ENCODE results near the gene SIK2. TPM values are rescaled to one million over a fixed set of nuclear protein-coding genes. Genes with fewer than 3 reads are reported as not detected.

Gene SIK2
- total RNA-seq, 1 experiment from 2014 or later, result 10.3 TPM

GRCh38 chr11:111659201-111660115 is 57.2 kb downstream of the SIK2 start:
- Histone ChIP-seq H3K9me3 (no peaks in the 10 kb centered on the region), H3K27me3 (no peaks in the 10 kb centered on the region), H3K36me3 (no peaks in the 10 kb centered on the region; the same call in none of the 2 replicates), H3K4me3 (no peak overlapping the region)
- no peak for DNase-seq

- H3K36me3 ChIP-seq, result no peaks in the 10 kb centered on the region; the same call in none of the 2 replicates
- no peak overlapping the region for H3K4me3 ChIP-seq
- H3K9me3 ChIP-seq, result no peaks in the 10 kb centered on the region
- DNase-seq, result no peak
- no peaks in the 10 kb centered on the region for H3K27me3 ChIP-seq
These were observed 58.6 kb downstream of the SIK2 start for GRCh38 chr11:111660822-111661221.

- no peaks in the 10 kb centered on the region; the same call in 1 of the 2 replicates for H3K36me3 ChIP-seq
- H3K27me3 ChIP-seq, result no peaks in the 10 kb centered on the region
- H3K9me3 ChIP-seq, result no peaks in the 10 kb centered on the region
- H3K4me3 ChIP-seq, result no peak overlapping the region
- peak; percentile 40 for DNase-seq
These were observed 61.6 kb downstream of the SIK2 start for GRCh38 chr11:111663820-111664219.

- no peaks in the 10 kb centered on the region; the same call in none of the 2 replicates for H3K36me3 ChIP-seq
- DNase-seq, result no peak
- no peaks in the 10 kb centered on the region for H3K27me3 ChIP-seq
- H3K9me3 ChIP-seq, result no peaks in the 10 kb centered on the region
- no peak overlapping the region for H3K4me3 ChIP-seq
These were observed 63.5 kb downstream of the SIK2 start for GRCh38 chr11:111665777-111666176.

- Histone ChIP-seq H3K27me3 (no peaks in the 10 kb centered on the region), H3K36me3 (peaks cover 20% of the 10 kb centered on the region), H3K4me3 (no peak overlapping the region), H3K9me3 (no peaks in the 10 kb centered on the region)
- DNase-seq, result no peak
These were observed 66.7 kb downstream of the SIK2 start for GRCh38 chr11:111668980-111669379.

- Histone ChIP-seq H3K27me3 (no peaks in the 10 kb centered on the region), H3K9me3 (no peaks in the 10 kb centered on the region), H3K36me3 (peaks cover 27% of the 10 kb centered on the region)
These were observed 69.1 kb downstream of the SIK2 start for GRCh38 chr11:111671383-111671782.

GRCh38 chr11:111672949-111673348 is 70.7 kb downstream of the SIK2 start:
- H3K36me3 ChIP-seq, result peaks cover 27% of the 10 kb centered on the region
- H3K4me3 ChIP-seq, result no peak overlapping the region
- DNase-seq, result no peak
- H3K27me3 ChIP-seq, result no peaks in the 10 kb centered on the region
- H3K9me3 ChIP-seq, result no peaks in the 10 kb centered on the region

More at GRCh38 chr11:111671383-111671782, 69.1 kb downstream of the SIK2 start:
- H3K4me3 ChIP-seq, result no peak overlapping the region
- no peak for DNase-seq

GRCh38 chr11:111674941-111675340 is 72.7 kb downstream of the SIK2 start:
- Histone ChIP-seq H3K9me3 (no peaks in the 10 kb centered on the region), H3K36me3 (peaks cover 27% of the 10 kb centered on the region), H3K4me3 (no peak overlapping the region), H3K27me3 (no peaks in the 10 kb centered on the region)
- no peak for DNase-seq

- H3K36me3 ChIP-seq, result peaks cover 27% of the 10 kb centered on the region
- DNase-seq, result no peak
- H3K4me3 ChIP-seq, result no peak overlapping the region
- H3K9me3 ChIP-seq, result no peaks in the 10 kb centered on the region
- no peaks in the 10 kb centered on the region for H3K27me3 ChIP-seq
These were observed 73.6 kb downstream of the SIK2 start for GRCh38 chr11:111675891-111676290.

- H3K4me3 ChIP-seq, result no peak overlapping the region
- H3K9me3 ChIP-seq, result no peaks in the 10 kb centered on the region
- H3K27me3 ChIP-seq, result no peaks in the 10 kb centered on the region
- peaks cover 17% of the 10 kb centered on the region for H3K36me3 ChIP-seq
- no peak for DNase-seq
These were observed 74.8 kb downstream of the SIK2 start for GRCh38 chr11:111676878-111677585.

- Histone ChIP-seq H3K27me3 (no peaks in the 10 kb centered on the region), H3K36me3 (peaks cover 2% of the 10 kb centered on the region)
These were observed 78.4 kb downstream of the SIK2 start for GRCh38 chr11:111680486-111681175.

GRCh38 chr11:111683806-111684205 is 81.6 kb downstream of the SIK2 start:
- DNase-seq, result no peak
- H3K36me3 ChIP-seq, result peaks cover 12% of the 10 kb centered on the region
- H3K9me3 ChIP-seq, result no peaks in the 10 kb centered on the region
- no peak overlapping the region for H3K4me3 ChIP-seq
- H3K27me3 ChIP-seq, result no peaks in the 10 kb centered on the region

More at GRCh38 chr11:111680486-111681175, 78.4 kb downstream of the SIK2 start:
- Histone ChIP-seq H3K9me3 (no peaks in the 10 kb centered on the region), H3K4me3 (no peak overlapping the region)
- DNase-seq, result no peak

GRCh38 chr11:111684251-111684650 is 82.0 kb downstream of the SIK2 start:
- Histone ChIP-seq H3K9me3 (no peaks in the 10 kb centered on the region), H3K27me3 (no peaks in the 10 kb centered on the region), H3K4me3 (no peak overlapping the region), H3K36me3 (peaks cover 14% of the 10 kb centered on the region)
- DNase-seq, result no peak

GRCh38 chr11:111688013-111688412 is 85.8 kb downstream of the SIK2 start:
- Histone ChIP-seq H3K4me3 (no peak overlapping the region), H3K9me3 (no peaks in the 10 kb centered on the region), H3K36me3 (peaks cover 25% of the 10 kb centered on the region), H3K27me3 (no peaks in the 10 kb centered on the region)
- no peak for DNase-seq

- Histone ChIP-seq H3K4me3 (no peak overlapping the region), H3K27me3 (no peaks in the 10 kb centered on the region), H3K9me3 (no peaks in the 10 kb centered on the region), H3K36me3 (peaks cover 25% of the 10 kb centered on the region)
- DNase-seq, result no peak
These were observed 88.9 kb downstream of the SIK2 start for GRCh38 chr11:111691176-111691575.

GRCh38 chr11:111691741-111692140 is 89.5 kb downstream of the SIK2 start:
- H3K36me3 ChIP-seq, result peaks cover 27% of the 10 kb centered on the region
- H3K4me3 ChIP-seq, result no peak overlapping the region
- H3K9me3 ChIP-seq, result no peaks in the 10 kb centered on the region
- H3K27me3 ChIP-seq, result no peaks in the 10 kb centered on the region
- DNase-seq, result no peak

All from MG63 (cell line).